ENCODE data around the gene SESTD1.

The SESTD1 gene

GRCh38 chr2:179237209-179237946 is 27.3 kb downstream of the SESTD1 start:
- peaks cover 44% of the 10 kb centered on the region for H3K4me1 ChIP-seq (ENCODE audit: insufficient read depth, low read length, poor library complexity, severe bottlenecking)
- H4K20me1 ChIP-seq (ENCODE audit: insufficient read depth, low read length, poor library complexity, severe bottlenecking), result peaks cover 28% of the 10 kb centered on the region
- no peak overlapping the region for H3K4me3 ChIP-seq (ENCODE audit: low read length, poor library complexity, severe bottlenecking)
- TF ChIP-seq CTCF (conservative IDR thresholded peaks at IDR 0.05; ENCODE audit: low read length) (no peak), EZH2phosphoT487 (IDR thresholded peaks at IDR 0.05; ENCODE audit: borderline replicate concordance) (no peak)
- no peak overlapping the region for H3K9ac ChIP-seq (ENCODE audit: low read depth, low read length, poor library complexity, severe bottlenecking)
- no peaks in the 10 kb centered on the region for H3K27me3 ChIP-seq (ENCODE audit: insufficient read depth, low read length, poor library complexity, severe bottlenecking)
- H3K9me3 ChIP-seq (ENCODE audit: insufficient read depth, low read depth, low read length), result no peaks in the 10 kb centered on the region
- 0 out of 2 replicates have a peak, but pooled peaks cover 2% of the 10 kb centered on the region for H3K36me3 ChIP-seq (ENCODE audit: insufficient read depth, low read length)
- H3K9me2 ChIP-seq (replicated peaks; ENCODE audit: low read depth, low read length), result no peaks in the 10 kb centered on the region
- no peak overlapping the region for H3K4me2 ChIP-seq (ENCODE audit: low read depth, low read length, poor library complexity, severe bottlenecking)
- peaks cover 9% of the 10 kb centered on the region; the same call in 1 of the 2 replicates for H3F3A ChIP-seq (ENCODE audit: low read depth)
- H3K79me2 ChIP-seq (ENCODE audit: insufficient read depth, low read length), result peaks cover 92% of the 10 kb centered on the region
- H2AFZ ChIP-seq (ENCODE audit: low read length), result no peak overlapping the region

DNA sequence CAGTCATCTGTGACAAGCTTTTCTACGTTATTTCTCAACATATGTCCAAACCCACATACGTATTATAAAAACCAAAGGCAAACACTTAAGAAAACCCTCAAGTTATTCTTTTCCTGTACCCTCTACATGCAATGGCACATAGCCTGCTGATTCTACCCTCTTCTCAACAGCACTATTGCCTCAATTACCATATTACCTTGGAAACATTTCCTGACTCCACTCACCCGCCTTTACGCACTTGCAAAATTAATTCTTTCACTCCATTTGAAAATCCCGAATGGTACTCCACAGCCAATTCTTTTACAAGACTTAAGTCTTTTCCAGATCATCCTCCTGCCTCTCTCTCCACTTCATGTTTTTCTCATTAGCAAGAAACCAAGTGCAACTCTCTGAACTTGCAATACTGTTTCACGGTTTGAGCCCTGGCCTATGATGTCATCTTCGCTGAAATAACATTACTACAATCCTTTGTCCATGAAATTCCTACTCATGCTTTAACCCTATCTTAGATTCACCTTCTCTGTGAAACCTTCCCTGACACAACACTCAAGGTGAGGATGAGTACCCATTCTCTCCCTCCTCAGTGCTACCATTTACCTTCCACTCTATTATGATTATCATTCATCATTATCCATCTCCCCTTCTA is 29.0 kb downstream of the SESTD1 start:
- TF ChIP-seq EZH2phosphoT487 (IDR thresholded peaks at IDR 0.05; ENCODE audit: borderline replicate concordance), result no peak
- no peak for TF ChIP-seq CTCF (conservative IDR thresholded peaks at IDR 0.05; ENCODE audit: low read length)
- Histone ChIP-seq H2AFZ (ENCODE audit: low read length) (no peak overlapping the region), H3K4me3 (ENCODE audit: low read length, poor library complexity, severe bottlenecking) (no peak overlapping the region), H3K9me2 (replicated peaks; ENCODE audit: low read depth, low read length) (no peaks in the 10 kb centered on the region), H3F3A (ENCODE audit: low read depth) (peaks cover 9% of the 10 kb centered on the region; the same call in 1 of the 2 replicates), H3K9ac (ENCODE audit: low read depth, low read length, poor library complexity, severe bottlenecking) (no peak overlapping the region), H3K27me3 (ENCODE audit: insufficient read depth, low read length, poor library complexity, severe bottlenecking) (no peaks in the 10 kb centered on the region), H3K4me1 (ENCODE audit: insufficient read depth, low read length, poor library complexity, severe bottlenecking) (peaks cover 43% of the 10 kb centered on the region), H4K20me1 (ENCODE audit: insufficient read depth, low read length, poor library complexity, severe bottlenecking) (peaks cover 28% of the 10 kb centered on the region), H3K36me3 (ENCODE audit: insufficient read depth, low read length) (0 out of 2 replicates have a peak, but pooled peaks cover 2% of the 10 kb centered on the region), H3K4me2 (ENCODE audit: low read depth, low read length, poor library complexity, severe bottlenecking) (no peak overlapping the region), H3K9me3 (ENCODE audit: insufficient read depth, low read depth, low read length) (no peaks in the 10 kb centered on the region), H3K79me2 (ENCODE audit: insufficient read depth, low read length) (peaks cover 86% of the 10 kb centered on the region)

GRCh38 chr2:179234658-179235240 is 29.9 kb downstream of the SESTD1 start:
- H3F3A ChIP-seq (ENCODE audit: low read depth), result peaks cover 3% of the 10 kb centered on the region; the same call in 1 of the 2 replicates
- TF ChIP-seq EZH2phosphoT487 (IDR thresholded peaks at IDR 0.05; ENCODE audit: borderline replicate concordance), result no peak
- no peak for TF ChIP-seq CTCF (conservative IDR thresholded peaks at IDR 0.05; ENCODE audit: low read length)
- no peaks in the 10 kb centered on the region for H3K9me2 ChIP-seq (replicated peaks; ENCODE audit: low read depth, low read length)
- no peak overlapping the region for H3K4me3 ChIP-seq (ENCODE audit: low read length, poor library complexity, severe bottlenecking)
- no peaks in the 10 kb centered on the region for H3K27me3 ChIP-seq (ENCODE audit: insufficient read depth, low read length, poor library complexity, severe bottlenecking)
- H3K4me1 ChIP-seq (ENCODE audit: insufficient read depth, low read length, poor library complexity, severe bottlenecking), result peaks cover 34% of the 10 kb centered on the region
- H3K36me3 ChIP-seq (ENCODE audit: insufficient read depth, low read length), result 0 out of 2 replicates have a peak, but pooled peaks cover 2% of the 10 kb centered on the region
- no peak overlapping the region for H3K9ac ChIP-seq (ENCODE audit: low read depth, low read length, poor library complexity, severe bottlenecking)
- peaks cover 83% of the 10 kb centered on the region for H3K79me2 ChIP-seq (ENCODE audit: insufficient read depth, low read length)
- H3K9me3 ChIP-seq (ENCODE audit: insufficient read depth, low read depth, low read length), result no peaks in the 10 kb centered on the region
- H4K20me1 ChIP-seq (ENCODE audit: insufficient read depth, low read length, poor library complexity, severe bottlenecking), result peaks cover 25% of the 10 kb centered on the region
- no peak overlapping the region for H2AFZ ChIP-seq (ENCODE audit: low read length)
- H3K4me2 ChIP-seq (ENCODE audit: low read depth, low read length, poor library complexity, severe bottlenecking), result peak overlapping the region; percentile 20

Measured in Loucy (cell line).